ENCODE measurements around the gene THBD. TPM values are rescaled to one million over a fixed set of nuclear protein-coding genes. Genes with fewer than 3 reads are reported as not detected.

THBD gene
- total RNA-seq, 1 donor from 2014 or later: 326 TPM

GRCh38 chr20:23094927-23095326 lies 45.5 kb upstream of the THBD start:
- Histone ChIP-seq H3K27me3 (no peaks in the 10 kb centered on the region), H3K4me1 (peaks cover 0 to 6% of the 10 kb centered on the region in 2 donors), H3K27ac (no peak overlapping the region), H3K36me3 (no peaks in the 10 kb centered on the region), H3K9me3 (no peaks in the 10 kb centered on the region), H3K4me3 (no peak overlapping the region)
- TF ChIP-seq, protein P1, sequence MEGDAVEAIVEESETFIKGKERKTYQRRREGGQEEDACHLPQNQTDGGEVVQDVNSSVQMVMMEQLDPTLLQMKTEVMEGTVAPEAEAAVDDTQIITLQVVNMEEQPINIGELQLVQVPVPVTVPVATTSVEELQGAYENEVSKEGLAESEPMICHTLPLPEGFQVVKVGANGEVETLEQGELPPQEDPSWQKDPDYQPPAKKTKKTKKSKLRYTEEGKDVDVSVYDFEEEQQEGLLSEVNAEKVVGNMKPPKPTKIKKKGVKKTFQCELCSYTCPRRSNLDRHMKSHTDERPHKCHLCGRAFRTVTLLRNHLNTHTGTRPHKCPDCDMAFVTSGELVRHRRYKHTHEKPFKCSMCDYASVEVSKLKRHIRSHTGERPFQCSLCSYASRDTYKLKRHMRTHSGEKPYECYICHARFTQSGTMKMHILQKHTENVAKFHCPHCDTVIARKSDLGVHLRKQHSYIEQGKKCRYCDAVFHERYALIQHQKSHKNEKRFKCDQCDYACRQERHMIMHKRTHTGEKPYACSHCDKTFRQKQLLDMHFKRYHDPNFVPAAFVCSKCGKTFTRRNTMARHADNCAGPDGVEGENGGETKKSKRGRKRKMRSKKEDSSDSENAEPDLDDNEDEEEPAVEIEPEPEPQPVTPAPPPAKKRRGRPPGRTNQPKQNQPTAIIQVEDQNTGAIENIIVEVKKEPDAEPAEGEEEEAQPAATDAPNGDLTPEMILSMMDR (IDR thresholded peaks at IDR 0.05): no peak
- DNase-seq (ENCODE audit: low spot score in 2 of 2): no peak
- intact Hi-C loops (cut with DNase I): no loop called here

DNA sequence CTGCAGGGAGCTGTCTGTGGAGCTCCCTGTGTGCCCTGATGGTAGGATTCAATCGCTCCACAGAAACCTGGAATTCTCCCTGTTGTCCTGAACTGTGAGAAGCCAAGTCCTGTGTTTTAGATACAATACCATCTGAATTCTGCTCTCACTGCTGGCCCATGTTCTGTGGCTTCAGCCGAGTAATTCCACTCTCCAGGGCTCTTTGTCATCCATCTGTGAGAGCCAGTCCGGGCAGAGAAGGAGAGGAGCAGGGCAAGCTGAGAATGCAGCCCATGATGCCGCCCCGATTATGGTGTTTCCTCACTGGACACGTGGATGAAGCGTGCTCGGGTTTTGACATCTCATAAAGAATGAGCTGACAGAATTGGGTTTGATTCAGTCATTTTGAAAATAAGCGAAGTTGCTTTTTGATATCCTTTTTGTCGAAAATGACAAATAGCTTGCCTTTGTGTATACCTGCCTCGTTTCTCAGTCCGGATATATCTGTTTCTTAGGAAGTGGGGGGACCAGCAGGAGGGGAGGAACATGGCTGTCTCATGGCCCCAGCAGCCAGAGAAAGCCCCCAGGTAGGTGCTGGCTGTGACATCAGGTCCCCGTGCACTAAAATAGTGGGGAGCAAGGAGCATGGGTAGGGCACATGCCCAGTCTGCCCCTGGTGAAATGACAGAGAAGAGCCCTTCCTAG lies 44.9 kb upstream of the THBD start:
- no peaks in the 10 kb centered on the region for H3K9me3 ChIP-seq
- TF ChIP-seq, protein P1 (IDR thresholded peaks at IDR 0.05): no peak
- no peaks in the 10 kb centered on the region for H3K36me3 ChIP-seq
- peaks cover 0 to 6% of the 10 kb centered on the region in 2 donors for H3K4me1 ChIP-seq
- no peak overlapping the region for H3K27ac ChIP-seq
- no peaks in the 10 kb centered on the region for H3K27me3 ChIP-seq
- intact Hi-C loops (cut with DNase I): no loop called here
- H3K4me3 ChIP-seq: no peak overlapping the region
- DNase-seq (ENCODE audit: low spot score in 2 of 2): no peak

GRCh38 chr20:23093613-23094012 lies 44.1 kb upstream of the THBD start:
- H3K4me3 ChIP-seq: no peak overlapping the region

DNA sequence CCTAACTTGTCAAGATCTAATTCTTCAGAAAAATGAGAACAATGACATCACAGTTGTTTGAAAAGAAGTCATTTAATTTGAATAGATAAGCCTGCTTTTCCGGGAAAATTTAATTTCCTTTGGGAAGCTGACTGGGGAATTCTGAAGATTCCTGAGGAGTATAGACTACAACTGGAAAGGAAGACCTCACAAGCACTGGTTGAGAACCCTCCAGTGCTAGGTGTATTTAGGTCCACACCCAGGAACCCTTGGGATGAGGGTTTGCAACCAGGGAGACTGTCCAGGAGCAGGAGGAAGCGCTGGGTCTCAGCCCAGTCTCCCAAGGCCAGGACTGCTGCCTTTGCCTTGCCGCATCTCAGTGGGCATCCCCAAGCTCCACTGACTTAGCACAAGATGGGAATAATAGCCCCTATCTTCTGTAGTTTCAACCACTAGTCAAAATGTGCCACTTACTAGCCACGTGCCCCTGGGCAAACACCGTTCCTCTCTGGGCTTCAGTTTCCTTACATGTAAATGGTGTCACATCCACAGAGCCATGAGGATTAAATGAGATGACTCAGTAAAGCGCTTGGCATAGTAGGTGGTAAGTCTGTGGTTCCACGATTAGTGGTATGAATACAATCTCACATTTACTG lies 43.5 kb upstream of the THBD start:
- Histone ChIP-seq H3K36me3 (no peaks in the 10 kb centered on the region), H3K4me3 (no peak overlapping the region), H3K27me3 (no peaks in the 10 kb centered on the region), H3K9me3 (no peaks in the 10 kb centered on the region), H3K27ac (no peak overlapping the region), H3K4me1 (peaks cover 0 to 6% of the 10 kb centered on the region in 2 donors)
- intact Hi-C loops (cut with DNase I): no loop called here
- TF ChIP-seq, protein P1 (IDR thresholded peaks at IDR 0.05): no peak
- no peak for DNase-seq (ENCODE audit: low spot score in 2 of 2)

More at GRCh38 chr20:23093613-23094012, 44.1 kb upstream of the THBD start:
- no peak overlapping the region for H3K27ac ChIP-seq
- H3K4me1 ChIP-seq: peaks cover 0 to 6% of the 10 kb centered on the region in 2 donors
- no peak for DNase-seq (ENCODE audit: low spot score in 2 of 2)
- no peaks in the 10 kb centered on the region for H3K36me3 ChIP-seq
- TF ChIP-seq, protein P1 (IDR thresholded peaks at IDR 0.05): no peak
- H3K27me3 ChIP-seq: no peaks in the 10 kb centered on the region
- no peaks in the 10 kb centered on the region for H3K9me3 ChIP-seq
- intact Hi-C loops (cut with DNase I): no loop called here

DNA sequence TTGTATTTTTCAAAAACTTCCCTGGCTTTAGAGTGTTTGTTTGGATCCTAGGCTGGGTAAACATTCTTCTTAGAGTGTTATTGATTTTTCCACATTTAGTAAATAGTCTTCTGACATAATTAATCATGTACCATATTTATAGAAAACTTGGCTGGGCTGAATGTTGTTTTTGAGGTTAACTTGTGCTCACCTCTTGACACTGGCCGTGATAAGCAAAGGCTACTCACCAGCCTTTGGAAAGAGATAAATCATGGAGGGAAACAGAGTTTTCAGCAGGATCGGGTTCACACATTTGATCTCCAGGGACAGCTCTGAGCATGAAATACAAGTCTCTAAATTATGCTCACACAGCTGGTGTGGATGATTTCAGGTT lies 42.9 kb upstream of the THBD start:
- DNase-seq (ENCODE audit: low spot score in 2 of 2): no peak
- TF ChIP-seq, protein P1 (IDR thresholded peaks at IDR 0.05): no peak
- intact Hi-C loops (cut with DNase I): no loop called here

More for the DNA sequence above, 42.9 kb upstream of the THBD start:
- H3K4me3 ChIP-seq: no peak overlapping the region
- H3K36me3 ChIP-seq: no peaks in the 10 kb centered on the region
- peak overlapping the region in 1 of 2 donors; percentile 53 for H3K27ac ChIP-seq
- H3K9me3 ChIP-seq: no peaks in the 10 kb centered on the region
- H3K27me3 ChIP-seq: no peaks in the 10 kb centered on the region
- peaks cover 0 to 7% of the 10 kb centered on the region in 2 donors for H3K4me1 ChIP-seq
